ENCODE results near the gene PAQR3. TPM values are rescaled to one million over a fixed set of nuclear protein-coding genes. Genes with fewer than 3 reads are reported as not detected.

PAQR3 gene
- total and polyA plus RNA-seq, 2 of the 8 experiments (the other 6 are each of a cell fraction or from before 2014, with no cell fraction given), result 28.9 to 35.2 TPM

- TF ChIP-seq PHF8 (conservative IDR thresholded peaks at IDR 0.05; ENCODE audit: low read depth, low read length) (no peak), SRF (IDR thresholded peaks at IDR 0.05; ENCODE audit: low read depth, low read length) (no peak), BACH1 (IDR thresholded peaks at IDR 0.05; ENCODE audit: low read length) (no peak), CREB1 (IDR thresholded peaks at IDR 0.05) (no peak), SP4 (IDR thresholded peaks at IDR 0.05; ENCODE audit: low read length) (no peak), ZNF274 (IDR thresholded peaks at IDR 0.05; ENCODE audit: borderline replicate concordance, extremely low read depth, low read length) (no peak), HDAC2 (IDR thresholded peaks at IDR 0.05; ENCODE audit: borderline replicate concordance in 1 of 2, low read depth in 2 of 2, low read length in 2 of 2) (no peak)
Observed at GRCh38 chr4:78938474-78938867, 767 bp downstream of the PAQR3 start (continued).

Measured in H1 (cell line).